ENCODE data around the gene FAM174B.

Gene FAM174B

GRCh38 chr15:92664178-92664900 is 8.8 kb upstream of the FAM174B start:
- no peak for DNase-seq

DNA sequence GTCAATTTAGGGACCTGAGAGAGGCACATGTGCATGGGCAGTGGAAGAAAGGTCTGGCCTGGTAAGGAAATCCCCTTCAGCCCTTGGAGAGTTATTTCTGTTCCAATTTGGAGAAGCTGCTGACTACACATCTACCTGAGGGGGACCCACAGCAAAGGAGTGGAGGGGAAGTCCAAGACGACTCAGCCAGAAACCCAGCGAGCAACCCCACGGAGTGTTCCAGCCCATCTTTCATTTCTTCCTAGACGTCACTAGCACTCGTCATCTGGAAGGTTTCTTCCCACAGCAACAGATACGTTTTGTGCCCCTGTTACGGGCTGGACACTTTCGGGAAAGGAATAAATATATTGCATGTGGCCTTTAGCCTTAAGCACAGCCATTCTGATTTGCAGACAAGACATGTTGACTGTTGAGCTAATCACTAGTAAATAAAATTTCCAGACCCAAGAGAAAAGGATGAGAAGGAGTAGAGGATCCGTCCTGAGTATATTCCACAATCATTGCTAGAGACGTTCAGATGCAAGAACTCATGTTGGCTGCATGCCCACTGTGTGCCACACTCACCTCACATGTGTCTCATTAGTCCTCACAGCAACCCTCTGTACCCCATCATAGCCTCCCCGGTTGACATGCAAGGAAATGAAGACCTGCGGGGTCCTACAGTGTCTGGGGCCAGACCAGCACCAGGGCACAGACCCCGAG is 7.8 kb upstream of the FAM174B start:
- DNase-seq: no peak

- no peak for DNase-seq
These were observed 7.2 kb upstream of the FAM174B start for GRCh38 chr15:92662762-92663161.

DNA sequence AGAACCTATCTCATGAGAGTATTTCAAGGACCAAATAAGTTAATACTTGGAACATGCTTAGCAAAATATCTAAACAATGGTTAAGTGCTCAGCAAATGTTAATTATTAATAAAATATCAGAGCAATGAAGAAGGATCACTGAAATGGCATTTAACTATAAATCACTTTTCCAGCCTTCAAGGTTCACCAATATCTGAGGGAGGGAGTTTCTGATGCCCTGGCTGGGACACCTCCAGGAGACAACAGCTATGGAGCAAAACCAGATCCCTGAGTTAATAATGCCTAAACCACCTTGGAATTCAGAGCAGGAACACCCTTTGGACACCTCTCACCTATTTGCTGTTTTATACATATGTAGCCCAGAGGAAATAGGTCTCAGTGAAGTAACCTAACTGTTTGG is 6.4 kb upstream of the FAM174B start:
- no peak for DNase-seq

DNA sequence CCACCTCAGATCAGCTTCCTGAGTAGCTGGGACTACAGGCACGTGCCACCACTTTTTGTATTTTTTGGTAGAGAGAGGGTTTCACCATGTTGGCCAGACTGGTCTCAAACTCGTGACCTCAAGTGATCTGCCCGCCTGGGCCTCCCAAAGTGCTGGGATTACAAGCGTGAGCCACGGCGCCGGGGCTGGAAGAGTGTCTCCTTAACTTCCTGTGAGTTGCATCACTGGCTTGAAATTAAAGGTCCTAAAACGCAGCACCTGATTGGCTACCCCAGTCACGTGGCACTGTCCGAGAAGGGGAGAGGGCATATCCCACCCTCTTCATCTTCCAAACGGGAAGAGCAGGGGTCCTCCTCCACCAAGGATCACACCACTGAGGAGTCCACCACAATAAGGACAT is 5.5 kb upstream of the FAM174B start:
- DNase-seq: no peak

DNA sequence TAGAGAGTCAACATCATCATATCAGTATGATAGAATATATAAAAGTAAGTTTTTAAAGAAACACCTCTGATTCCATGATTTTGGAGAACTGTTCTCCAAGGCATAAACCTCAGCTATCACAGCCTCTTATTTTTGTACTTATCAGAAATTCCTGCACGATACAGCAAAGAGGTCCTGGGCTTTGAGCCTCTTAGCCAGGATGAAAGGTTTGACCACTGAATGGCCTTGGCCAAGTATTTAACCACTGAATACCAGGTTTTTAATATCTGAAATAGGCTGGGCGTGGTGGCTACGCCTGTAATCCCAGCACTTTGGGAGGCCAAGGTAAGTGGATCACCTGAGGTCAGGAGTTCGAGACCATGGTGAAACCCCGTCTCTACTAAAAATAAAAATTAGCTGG is 1.9 kb upstream of the FAM174B start:
- no peak for DNase-seq

- DNase-seq: no peak
These were observed 514 bp upstream of the FAM174B start for GRCh38 chr15:92656089-92656488.

GRCh38 chr15:92654662-92655061 is 913 bp downstream of the FAM174B start:
- no peak for DNase-seq

- peak; percentile 91 for DNase-seq
These were observed 1.6 kb downstream of the FAM174B start for GRCh38 chr15:92653836-92654539.

DNA sequence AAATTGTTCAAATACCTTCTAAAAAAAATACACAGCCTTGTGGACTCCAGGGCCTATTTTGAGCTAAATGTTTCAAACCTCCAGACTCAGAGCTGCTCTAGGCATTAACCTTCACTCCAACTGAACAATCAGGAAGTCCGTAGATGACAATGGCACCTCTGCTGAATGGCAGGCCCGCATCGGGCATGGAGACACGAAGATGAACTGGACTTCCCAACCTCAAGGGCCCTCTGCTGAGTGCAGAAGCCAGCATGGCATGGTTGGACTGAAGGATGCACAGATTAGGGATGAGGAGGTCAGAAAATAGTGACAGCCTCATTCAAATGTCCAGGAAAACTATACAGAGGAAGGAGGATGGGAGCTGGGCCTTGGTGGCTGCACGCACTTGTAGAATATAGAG is 2.2 kb downstream of the FAM174B start:
- DNase-seq: no peak

- no peak for DNase-seq
These were observed 3.0 kb downstream of the FAM174B start for GRCh38 chr15:92652576-92652966.

- no peak for DNase-seq
These were observed 3.5 kb downstream of the FAM174B start for GRCh38 chr15:92651877-92652575.

DNA sequence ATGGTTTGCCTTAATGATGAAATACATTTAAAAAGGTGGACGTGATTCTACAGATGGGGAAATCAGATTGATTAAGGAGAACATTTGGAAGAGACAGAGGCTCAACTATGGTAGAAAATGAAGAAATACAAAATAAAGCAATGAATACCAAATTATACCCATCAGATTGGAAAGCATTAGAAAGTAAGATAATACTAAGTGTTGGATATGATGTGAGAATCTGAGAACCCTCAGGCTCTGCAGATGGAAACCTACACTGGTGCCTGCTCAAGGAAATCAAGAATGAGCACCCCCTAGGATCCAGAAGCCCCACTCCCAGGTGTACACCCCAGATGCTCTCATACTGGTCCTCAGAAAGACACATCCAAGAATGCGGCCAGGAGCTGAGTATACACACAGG is 4.6 kb downstream of the FAM174B start:
- no peak for DNase-seq

DNA sequence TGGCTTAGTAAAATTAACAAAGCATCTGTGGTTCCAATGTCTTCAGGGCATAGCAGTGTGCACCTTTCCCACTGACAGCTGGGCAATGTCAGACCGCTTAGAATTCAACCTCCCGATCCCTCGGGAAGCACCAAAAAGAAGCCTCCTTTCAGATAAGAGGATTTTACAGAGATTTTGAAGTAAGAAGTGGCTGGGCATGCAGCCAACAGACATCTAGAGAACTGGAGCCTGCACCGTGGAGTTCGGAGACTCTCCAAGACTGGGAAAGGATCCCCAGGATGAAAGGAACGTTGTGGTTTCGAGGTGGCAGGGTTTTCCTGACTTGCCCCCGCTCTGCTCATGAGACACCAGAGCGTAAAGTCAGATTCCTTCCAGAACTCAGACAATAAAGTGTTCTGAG is 5.3 kb downstream of the FAM174B start:
- DNase-seq: peak; percentile 70

GRCh38 chr15:92648190-92648875 is 7.2 kb downstream of the FAM174B start:
- no peak for DNase-seq

DNA sequence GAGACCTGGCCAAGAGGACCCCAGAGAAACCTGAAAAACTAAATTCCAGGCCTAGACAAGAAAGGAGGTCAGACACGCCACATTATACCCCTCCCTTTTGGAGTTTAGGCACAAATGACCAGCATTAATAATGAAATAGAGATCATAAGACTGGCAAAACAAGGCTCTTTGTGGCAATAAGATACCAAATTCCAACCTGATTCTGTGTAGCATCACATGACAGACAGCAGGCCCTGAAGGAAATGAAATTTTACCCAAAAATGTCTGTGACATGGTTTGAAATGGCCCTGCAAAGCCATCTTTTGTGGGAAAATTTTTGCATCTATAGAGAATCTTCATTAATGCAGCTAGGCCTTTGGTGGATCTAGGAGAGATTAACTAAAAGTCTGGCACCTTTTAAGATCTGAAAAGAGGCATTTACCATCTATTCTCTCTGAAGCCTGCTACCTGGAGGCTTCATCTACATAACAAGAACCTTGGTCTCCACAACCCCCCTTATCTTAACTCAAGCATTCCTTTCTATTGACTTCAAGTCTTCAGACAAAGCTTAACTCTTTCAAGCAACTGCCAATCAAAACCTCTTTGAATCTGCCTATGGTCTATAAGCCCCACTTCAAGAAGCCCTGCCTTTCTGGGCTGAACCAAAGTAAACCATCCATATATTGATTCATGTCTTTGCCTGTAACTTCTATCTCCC is 8.0 kb downstream of the FAM174B start:
- no peak for DNase-seq

DNA sequence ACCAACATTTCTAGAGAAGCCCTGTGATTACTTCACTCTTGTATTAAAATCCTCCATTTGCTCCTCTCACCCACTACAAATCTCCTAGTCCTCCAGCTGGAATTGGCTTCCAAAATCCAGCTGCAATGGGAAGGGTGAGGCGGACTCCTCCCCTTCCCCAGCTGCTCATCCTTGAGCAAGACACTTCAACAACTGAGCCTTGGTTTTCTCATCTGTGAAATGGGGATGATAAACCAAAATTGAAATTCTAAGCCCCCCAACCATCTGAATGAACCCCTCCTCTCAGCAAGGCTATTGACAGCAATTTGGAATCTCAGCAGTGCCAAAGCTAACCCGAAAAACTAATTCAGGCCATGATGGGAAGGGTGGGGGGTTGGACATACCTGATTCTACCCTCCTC is 9.4 kb downstream of the FAM174B start:
- no peak for DNase-seq

GRCh38 chr15:92645731-92646130 is 9.8 kb downstream of the FAM174B start:
- no peak for DNase-seq

- no peak for DNase-seq
These were observed 10.4 kb downstream of the FAM174B start for GRCh38 chr15:92645051-92645631.

DNA sequence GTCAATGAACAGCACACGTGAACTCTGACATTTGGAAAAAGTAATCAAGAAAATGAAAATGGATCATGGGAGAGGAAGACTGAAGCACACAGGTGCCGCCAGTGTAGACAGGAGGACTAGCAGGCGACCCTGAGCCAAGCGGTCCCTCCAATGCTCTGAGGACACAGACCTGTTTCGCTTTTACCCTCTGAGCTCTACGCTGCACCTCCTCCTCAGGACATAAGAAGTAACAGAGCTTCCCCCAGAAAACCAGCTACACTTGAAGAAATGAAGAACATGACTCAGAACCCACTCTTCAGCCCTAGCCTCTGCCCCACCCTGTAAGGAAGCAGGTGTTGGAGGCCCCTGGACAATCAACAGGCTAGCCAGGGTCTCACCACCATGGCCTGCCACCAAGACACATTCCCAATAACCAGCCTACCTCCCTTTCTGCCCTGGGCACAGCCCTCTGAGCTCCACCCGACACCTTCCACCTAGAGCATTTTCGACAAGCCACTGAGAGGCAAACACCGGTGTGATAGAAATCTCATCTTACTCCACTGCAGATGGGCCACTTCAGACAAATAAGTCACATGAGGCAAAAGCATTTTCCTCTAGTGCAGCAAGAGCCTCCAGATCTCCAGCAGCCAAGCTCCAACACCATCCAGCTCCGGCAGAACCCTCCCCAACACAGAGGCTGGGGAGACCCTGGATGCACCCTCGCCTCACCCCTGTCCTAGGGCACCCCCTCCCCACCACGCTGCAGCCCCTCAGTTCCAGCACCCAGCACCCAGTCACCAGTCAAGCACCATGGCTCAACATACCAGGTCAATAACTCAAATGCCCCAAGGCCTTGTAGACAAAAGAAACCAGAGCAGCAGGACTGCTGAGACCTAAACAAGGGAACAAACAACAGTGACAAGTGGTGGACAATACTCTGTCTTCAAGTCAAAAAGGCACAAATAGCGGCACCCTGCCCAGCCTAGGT is 11.4 kb downstream of the FAM174B start:
- DNase-seq: peak; percentile 81
